ENCODE data around the gene GAS2L1.
A peak's percentile ranks its signal among the peaks of the same experiment; 100 is the strongest.

Gene GAS2L1

GRCh38 chr22:29275819-29276565 lies 30.5 kb upstream of the GAS2L1 start:
- no peak for DNase-seq

GRCh38 chr22:29277927-29278326 lies 28.5 kb upstream of the GAS2L1 start:
- no peak for DNase-seq

GRCh38 chr22:29284196-29284595 lies 22.3 kb upstream of the GAS2L1 start:
- no peak for DNase-seq

- no peak for DNase-seq
Observed at GRCh38 chr22:29288837-29289236, 17.6 kb upstream of the GAS2L1 start.

- no peak for DNase-seq
Observed at GRCh38 chr22:29290061-29290460, 16.4 kb upstream of the GAS2L1 start.

GRCh38 chr22:29291215-29291614 lies 15.2 kb upstream of the GAS2L1 start:
- DNase-seq = no peak

GRCh38 chr22:29292379-29292778 lies 14.1 kb upstream of the GAS2L1 start:
- no peak for DNase-seq

- no peak for DNase-seq
Observed at GRCh38 chr22:29298641-29299040, 7.8 kb upstream of the GAS2L1 start.

- DNase-seq = no peak
Observed at GRCh38 chr22:29299136-29299900, 7.1 kb upstream of the GAS2L1 start.

GRCh38 chr22:29300467-29300806 lies 6.0 kb upstream of the GAS2L1 start:
- no peak for DNase-seq

GRCh38 chr22:29300807-29301601 lies 5.4 kb upstream of the GAS2L1 start:
- no peak for DNase-seq

GRCh38 chr22:29301716-29302401 lies 4.6 kb upstream of the GAS2L1 start:
- DNase-seq = no peak

GRCh38 chr22:29302402-29302680 lies 4.1 kb upstream of the GAS2L1 start:
- DNase-seq = no peak

- DNase-seq = no peak
Observed at GRCh38 chr22:29302681-29303465, 3.6 kb upstream of the GAS2L1 start.

GRCh38 chr22:29305836-29306174 lies 645 bp upstream of the GAS2L1 start:
- no peak for DNase-seq

GRCh38 chr22:29306835-29307595 lies 565 bp downstream of the GAS2L1 start:
- DNase-seq = peak; percentile 62 to 73

- DNase-seq = no peak
Observed at GRCh38 chr22:29307596-29308147, 1.2 kb downstream of the GAS2L1 start.

GRCh38 chr22:29308148-29308790 lies 1.8 kb downstream of the GAS2L1 start:
- no peak for DNase-seq

GRCh38 chr22:29308791-29309262 lies 2.4 kb downstream of the GAS2L1 start:
- no peak for DNase-seq

- no peak for DNase-seq
Observed at GRCh38 chr22:29309332-29310064, 3.0 kb downstream of the GAS2L1 start.

Data from inflammatory macrophage treated with lipopolysaccharide for 1 hour (primary cell).